GM23338 (cell line): ENCODE results near the gene PLA2G12A. TPM values are rescaled to one million over a fixed set of nuclear protein-coding genes. Genes with fewer than 3 reads are reported as not detected.
"Not testable (repeated sequence)": the region's sequence is repeated elsewhere in the genome, so short reads cannot be mapped to it uniquely, and the experiment has no call there.

Experiments
- ATAC-seq: fragments of 200-7000 bp; cut with Tn5 transposase; 3 replicates; pipeline ENCODE4 v1.9.1; 2020
- DNase-seq: peaks from one replicate; pipeline ENCODE4 v3.0.0-alpha.2; 2015; ENCODE audit warnings: low spot score
- H2AFZ ChIP-seq: fragments of 200-600 bp; sonication (generic); 2 replicates; pipeline ENCODE4 v1.8.0; 2016; ENCODE audit warnings: antibody characterized with exemption, mild to moderate bottlenecking, moderate library complexity
- H3F3A ChIP-seq: fragments of 200-600 bp; sonication (generic); replicated peaks from 2 replicates; pipeline ENCODE4 v1.8.0; 2017; ENCODE audit warnings: antibody characterized with exemption, mixed run types, low read depth
- H3K27ac ChIP-seq: fragments of 200-600 bp; sonication (generic); 2 replicates; pipeline ENCODE4 v1.6.1; 2016; ENCODE audit warnings: low read depth
- H3K27me3 ChIP-seq: fragments of 200-600 bp; sonication (generic); 2 replicates; pipeline ENCODE4 v1.8.0; 2016; ENCODE audit warnings: mild to moderate bottlenecking, mixed run types, moderate library complexity; ENCODE audit not compliant: insufficient read depth
- H3K36me3 ChIP-seq: fragments of 200-600 bp; sonication (generic); 2 replicates; pipeline ENCODE4 v1.8.0; 2016; ENCODE audit warnings: mild to moderate bottlenecking; ENCODE audit not compliant: insufficient read depth
- H3K4me1 ChIP-seq: fragments of 200-600 bp; sonication (generic); 2 replicates; pipeline ENCODE4 v1.8.0; 2016; ENCODE audit warnings: mild to moderate bottlenecking, moderate library complexity; ENCODE audit not compliant: insufficient read depth
- H3K4me2 ChIP-seq: fragments of 200-600 bp; sonication (generic); 2 replicates; pipeline ENCODE4 v1.7.1; 2017; ENCODE audit warnings: mixed run types
- H3K4me3 ChIP-seq: fragments of 200-600 bp; sonication (generic); 2 replicates; pipeline ENCODE4 v1.6.1; 2016; ENCODE audit warnings: mixed run types
- H3K79me2 ChIP-seq: fragments of 200-600 bp; sonication (generic); replicated peaks from 2 replicates; pipeline ENCODE4 v1.8.0; 2017; ENCODE audit warnings: mild to moderate bottlenecking; ENCODE audit not compliant: insufficient read depth
- H3K9me2 ChIP-seq: fragments of 200-600 bp; sonication (generic); 2 replicates; pipeline ENCODE4 v1.8.0; 2017; ENCODE audit not compliant: insufficient read depth
- H4K20me1 ChIP-seq: fragments of 200-600 bp; sonication (generic); replicated peaks from 2 replicates; pipeline ENCODE4 v1.8.0; 2017; ENCODE audit warnings: mild to moderate bottlenecking; ENCODE audit not compliant: insufficient read depth
- H3K27ac Mint-ChIP-seq: 2 replicates; pipeline ENCODE4 v1.8.0; 2020; ENCODE audit warnings: inconsistent platforms, mild to moderate bottlenecking, moderate library complexity, mixed read lengths
- H3K27me3 Mint-ChIP-seq: 3 replicates; pipeline ENCODE4 v1.8.0; 2022; ENCODE audit warnings: low read depth, mild to moderate bottlenecking, moderate library complexity, mixed read lengths, inconsistent platforms; ENCODE audit not compliant: insufficient read depth, poor library complexity
- H3K36me3 Mint-ChIP-seq: 3 replicates; pipeline ENCODE4 v1.8.0; 2021; ENCODE audit warnings: low read depth, mild to moderate bottlenecking, inconsistent platforms, moderate library complexity, mixed read lengths
- H3K4me1 Mint-ChIP-seq: 3 replicates; pipeline ENCODE4 v1.8.0; 2020; ENCODE audit warnings: mild to moderate bottlenecking, inconsistent platforms, mixed read lengths
- H3K4me3 Mint-ChIP-seq: 3 replicates; pipeline ENCODE4 v1.8.0; 2021; ENCODE audit warnings: moderate library complexity, mild to moderate bottlenecking, inconsistent platforms, mixed read lengths
- H3K9me3 Mint-ChIP-seq: 3 replicates; pipeline ENCODE4 v1.8.0; 2020; ENCODE audit warnings: moderate library complexity, mild to moderate bottlenecking, inconsistent platforms, mixed read lengths
- CTCF ChIP-seq, 2 experiments: fragments of 200-600 bp in 1 of 2; sonication (generic) in 1 of 2; conservative IDR thresholded peaks; 2 replicates each; pipeline versions ENCODE4 v1.5.1 to v1.6.1; 2016 to 2017; ENCODE audit warnings: antibody characterized with exemption in 2 of 2, low read depth in 2 of 2, mild to moderate bottlenecking in 2 of 2, moderate library complexity in 1 of 2
- polyA plus RNA-seq: library from polyadenylated mRNA; unstranded; fragments of >200 nt; fragmentation: Nextera tagmentation; extraction: Ambion mirVana; gene quantifications from 2 replicates; pipeline ENCODE4 v1.2.1, GENCODE V29; 2016
- total RNA-seq: library from RNA; depleted of rRNA; stranded (reverse); fragments of >200 nt; shearing (Covaris generic); gene quantifications from 2 replicates; pipeline ENCODE4 v1.2.3, GENCODE V29; 2014
- TF ChIP-seq, protein P1 (sequence below): IDR thresholded peaks from 2 replicates; pipeline ENCODE4 v1.6.1; 2016; ENCODE audit warnings: antibody characterized with exemption

Gene PLA2G12A
- total and polyA plus RNA-seq, 2 experiments from 2014 or later: 30.8 to 70.7 TPM

DNA sequence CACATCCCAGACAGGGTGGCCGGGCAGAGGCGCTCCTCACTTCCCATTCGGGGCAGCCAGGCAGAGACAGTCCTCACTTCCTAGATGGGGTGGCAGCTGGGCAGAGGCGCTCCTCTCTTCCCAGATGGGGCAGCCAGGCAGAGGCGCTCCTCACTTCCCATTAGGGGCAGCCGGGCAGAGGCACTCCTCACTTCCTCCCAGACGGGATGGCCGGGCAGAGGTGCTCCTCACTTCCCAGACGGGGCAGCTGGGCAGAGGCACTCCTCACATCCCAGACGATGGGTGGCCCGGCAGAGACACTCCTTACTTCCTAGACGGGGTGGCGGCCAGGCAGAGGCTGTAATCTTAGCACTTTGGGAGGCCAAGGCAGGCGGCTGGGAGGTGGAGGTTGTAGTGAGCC is 50.9 kb downstream of the PLA2G12A start:
- Mint-ChIP-seq H3K9me3 (peaks cover 35% of the 10 kb centered on the region), H3K4me1 (peaks cover 25% of the 10 kb centered on the region), H3K36me3 (peaks cover 33% of the 10 kb centered on the region)
- H4K20me1 ChIP-seq, ATAC-seq, H3K4me2 ChIP-seq, H3K79me2 ChIP-seq, H3K4me3 Mint-ChIP-seq, H3K27me3 Mint-ChIP-seq, H3K27ac Mint-ChIP-seq, H3K27me3 ChIP-seq, H2AFZ ChIP-seq, H3K27ac ChIP-seq, H3K9me2 ChIP-seq, H3K4me3 ChIP-seq, H3F3A ChIP-seq, DNase-seq, H3K36me3 ChIP-seq: not testable (repeated sequence)
- peaks cover 23% of the 10 kb centered on the region for H3K4me1 ChIP-seq

GRCh38 chr4:109678472-109678871 is 51.4 kb downstream of the PLA2G12A start:
- peaks cover 20% of the 10 kb centered on the region for H3K4me1 ChIP-seq
- not testable (repeated sequence) for H3K27me3 ChIP-seq, H3K4me3 ChIP-seq, H3K79me2 ChIP-seq, H3K9me2 ChIP-seq, H3K36me3 ChIP-seq, ATAC-seq, H3K4me3 Mint-ChIP-seq, H2AFZ ChIP-seq, H3F3A ChIP-seq, DNase-seq, H4K20me1 ChIP-seq, H3K4me2 ChIP-seq, H3K27me3 Mint-ChIP-seq, H3K27ac ChIP-seq, H3K27ac Mint-ChIP-seq
- H3K4me1 Mint-ChIP-seq: peaks cover 23% of the 10 kb centered on the region
- H3K36me3 Mint-ChIP-seq: peaks cover 33% of the 10 kb centered on the region
- peaks cover 35% of the 10 kb centered on the region for H3K9me3 Mint-ChIP-seq

- no peak overlapping the region for H3K4me3 Mint-ChIP-seq
- no peak overlapping the region for H3K27ac Mint-ChIP-seq
- no peak overlapping the region for H3K4me3 ChIP-seq
- H3K9me3 Mint-ChIP-seq: peaks cover 35% of the 10 kb centered on the region
- peak in 1 of 2 experiments; percentile 21; a peak in 2 of 4 replicates for TF ChIP-seq CTCF (conservative IDR thresholded peaks at IDR 0.05; ENCODE audit: low read depth in 2 of 2)
- TF ChIP-seq, protein P1, sequence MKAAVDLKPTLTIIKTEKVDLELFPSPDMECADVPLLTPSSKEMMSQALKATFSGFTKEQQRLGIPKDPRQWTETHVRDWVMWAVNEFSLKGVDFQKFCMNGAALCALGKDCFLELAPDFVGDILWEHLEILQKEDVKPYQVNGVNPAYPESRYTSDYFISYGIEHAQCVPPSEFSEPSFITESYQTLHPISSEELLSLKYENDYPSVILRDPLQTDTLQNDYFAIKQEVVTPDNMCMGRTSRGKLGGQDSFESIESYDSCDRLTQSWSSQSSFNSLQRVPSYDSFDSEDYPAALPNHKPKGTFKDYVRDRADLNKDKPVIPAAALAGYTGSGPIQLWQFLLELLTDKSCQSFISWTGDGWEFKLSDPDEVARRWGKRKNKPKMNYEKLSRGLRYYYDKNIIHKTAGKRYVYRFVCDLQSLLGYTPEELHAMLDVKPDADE: no peak
- ATAC-seq (no peak), DNase-seq (no peak)
- H3K27me3 Mint-ChIP-seq: peaks cover 4% of the 10 kb centered on the region
- peaks cover 33% of the 10 kb centered on the region for H3K36me3 Mint-ChIP-seq
- H3K36me3 ChIP-seq: 0 out of 2 replicates have a peak, but pooled peaks cover 5% of the 10 kb centered on the region
- H3K79me2 ChIP-seq: no peaks in the 10 kb centered on the region
- H3K27ac ChIP-seq: no peak overlapping the region
- H3K27me3 ChIP-seq: no peaks in the 10 kb centered on the region
- no peak overlapping the region for H3K4me2 ChIP-seq
- H3F3A ChIP-seq: no peaks in the 10 kb centered on the region
- H2AFZ ChIP-seq: no peak overlapping the region
- peaks cover 7% of the 10 kb centered on the region for H3K4me1 Mint-ChIP-seq
- H3K9me2 ChIP-seq: peaks cover 5% of the 10 kb centered on the region
- no peaks in the 10 kb centered on the region for H4K20me1 ChIP-seq
- peaks cover 4% of the 10 kb centered on the region; the same call in 1 of the 2 replicates for H3K4me1 ChIP-seq
Observed at GRCh38 chr4:109676886-109677285, 53.0 kb downstream of the PLA2G12A start.
